DMS79 (cell line): ENCODE data around the gene NALCN.
"Not testable (repeated sequence)": the region's sequence is repeated elsewhere in the genome, so short reads cannot be mapped to it uniquely, and the experiment has no call there.

Experiments
- DNase-seq: peaks from one replicate; lab custom pipeline; 2025; lab: John Stamatoyannopoulos, UW

Gene NALCN

DNA sequence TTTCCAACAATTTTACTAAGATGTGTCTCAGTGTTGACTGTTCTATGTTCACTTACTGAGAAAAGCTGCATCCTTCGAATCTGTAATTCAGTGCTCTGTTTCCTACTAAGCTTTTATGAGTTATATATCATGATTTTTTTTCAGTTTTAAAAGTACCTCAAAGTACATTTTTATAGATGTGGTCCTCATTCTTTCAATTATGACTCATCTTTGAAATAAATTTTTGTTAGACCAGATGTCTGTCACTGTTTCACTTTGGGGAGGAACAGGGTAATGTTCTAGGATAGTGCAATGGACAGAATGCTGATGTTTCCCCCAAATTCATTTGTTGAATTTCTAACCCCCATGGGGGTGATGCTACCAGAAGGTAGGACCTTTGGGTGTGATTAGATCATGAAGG is 74.8 kb downstream of the NALCN start:
- DNase-seq, result no peak

DNA sequence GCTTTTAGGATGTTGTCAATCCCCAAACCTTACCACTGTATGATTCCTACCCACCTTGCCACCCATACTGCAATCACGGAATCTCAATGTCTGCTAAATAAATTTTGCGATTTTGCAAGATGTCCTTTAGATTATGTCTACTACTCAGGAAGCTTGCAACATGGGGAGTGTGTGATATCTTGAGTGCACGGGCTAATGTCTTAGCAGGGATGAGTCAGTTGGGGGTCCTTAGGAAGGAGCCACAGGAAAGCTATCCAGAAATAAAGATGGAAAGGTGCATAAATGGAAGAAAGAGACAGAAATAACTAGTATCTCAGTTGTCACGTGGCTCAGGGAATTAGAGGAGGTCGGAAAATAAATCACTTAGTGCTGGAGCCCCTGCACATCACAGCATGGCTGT is 77.1 kb downstream of the NALCN start:
- no peak for DNase-seq

DNA sequence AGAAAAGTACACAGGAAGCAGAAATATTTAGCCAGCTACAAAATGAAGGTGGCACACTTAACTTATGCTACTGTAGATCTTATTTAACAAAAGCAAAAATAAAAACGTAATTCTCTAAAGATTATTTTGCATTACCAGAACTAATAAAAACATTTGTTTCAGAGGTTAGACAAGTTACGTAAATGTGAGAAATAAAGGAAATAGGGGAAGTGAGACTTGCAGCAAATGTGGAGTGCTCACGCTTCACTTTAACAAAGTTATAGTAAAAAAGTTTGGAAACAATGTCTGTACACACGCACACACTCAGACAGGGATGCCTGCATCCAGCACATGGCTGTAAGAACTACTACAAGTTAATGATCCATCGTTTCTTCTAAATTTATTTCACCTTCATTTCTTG is 83.7 kb downstream of the NALCN start:
- no peak for DNase-seq

DNA sequence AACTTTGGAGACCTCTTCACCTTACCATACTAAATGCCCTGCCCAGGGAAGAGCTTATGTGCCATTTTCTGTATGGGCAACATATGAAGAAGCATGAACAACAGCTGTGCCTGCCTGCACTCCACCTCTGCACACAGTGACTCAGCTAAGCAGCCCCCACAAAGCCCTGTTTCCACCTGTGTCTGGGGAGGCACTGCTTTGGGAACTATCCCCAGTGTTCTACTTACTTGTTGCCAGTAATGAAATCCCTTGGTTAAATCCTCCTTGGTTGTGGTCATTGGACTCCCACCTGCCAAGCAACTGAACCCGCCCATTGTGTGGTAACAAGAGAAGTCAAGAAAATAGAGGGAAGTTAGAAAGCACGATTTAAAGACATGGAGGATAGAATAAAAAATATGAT is 84.6 kb downstream of the NALCN start:
- no peak for DNase-seq

DNA sequence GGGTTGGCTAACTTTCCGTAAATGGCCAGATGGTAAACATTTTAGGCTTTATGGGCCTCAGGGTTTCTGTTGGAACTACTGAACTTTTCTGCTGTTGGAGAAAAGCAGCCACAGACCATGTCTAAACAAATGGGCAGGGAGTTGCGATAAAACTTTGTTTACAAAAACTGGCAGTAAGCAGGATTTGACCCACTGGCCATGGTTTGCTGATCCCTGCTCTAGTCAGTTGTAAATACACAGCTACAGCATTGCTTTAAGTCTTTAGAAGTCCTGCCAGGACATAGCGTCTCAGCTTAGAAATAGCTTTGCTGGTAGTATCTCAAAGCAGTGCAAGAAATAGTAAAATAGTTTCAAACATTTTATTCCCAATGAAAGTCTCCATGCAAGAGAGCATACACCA is 88.4 kb downstream of the NALCN start:
- no peak for DNase-seq

DNA sequence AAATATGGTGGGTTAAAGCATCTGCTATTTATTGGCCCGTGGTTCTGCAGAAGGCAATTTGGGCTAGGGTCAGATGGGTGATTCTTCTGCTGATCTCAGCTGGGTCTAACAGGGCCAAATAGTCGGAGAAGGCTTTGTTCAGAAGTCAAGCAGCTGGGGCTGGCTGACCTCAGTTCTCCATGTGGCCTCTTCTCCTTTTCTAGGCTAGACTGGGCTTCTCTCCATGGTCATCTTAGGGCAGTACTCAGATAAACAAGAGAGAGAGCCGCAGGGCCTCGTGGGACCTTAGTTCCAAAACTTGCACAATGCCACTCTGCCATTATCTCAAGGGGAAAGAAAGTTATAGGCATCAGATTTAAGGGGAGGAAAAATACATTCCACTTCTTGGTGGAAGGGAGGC is 89.6 kb downstream of the NALCN start:
- no peak for DNase-seq

DNA sequence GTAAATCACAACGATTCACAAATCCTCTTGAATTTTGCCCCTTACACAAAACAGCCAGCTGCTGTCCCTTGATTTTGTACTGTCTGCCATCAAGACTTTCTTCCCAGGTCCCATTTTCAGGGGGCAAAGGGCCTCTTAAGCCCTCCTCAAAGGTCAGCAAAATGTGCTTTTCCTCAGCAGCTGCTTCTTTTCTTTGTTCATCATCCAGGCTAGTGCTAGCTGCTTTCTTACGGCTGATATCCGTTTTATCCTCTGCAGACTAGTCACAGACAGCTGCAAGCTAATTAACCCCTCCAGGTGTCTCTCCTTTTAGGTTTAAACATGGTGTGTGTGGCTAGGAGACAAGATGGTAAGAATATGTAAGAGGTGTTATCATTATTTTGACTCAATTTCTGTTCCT is 90.9 kb downstream of the NALCN start:
- no peak for DNase-seq

DNA sequence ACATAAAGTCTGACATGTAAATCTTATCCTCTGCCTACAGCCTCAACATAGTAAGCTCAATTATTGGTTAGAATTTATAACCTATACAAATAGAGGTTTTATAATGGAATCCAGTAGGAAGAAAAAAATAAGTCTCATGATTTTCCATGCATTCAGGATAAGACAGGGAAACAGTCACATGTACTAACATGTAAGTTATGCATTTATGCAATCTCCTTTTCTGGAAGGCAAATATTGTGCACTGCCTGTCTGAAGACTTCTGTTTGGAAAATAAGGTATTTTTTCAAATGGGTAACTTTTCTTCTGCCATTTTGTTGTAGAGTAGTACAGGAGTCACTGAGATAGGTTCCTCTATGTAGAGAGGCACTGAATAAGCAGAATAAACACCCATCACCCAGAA is 92.7 kb downstream of the NALCN start:
- DNase-seq, result no peak

DNA sequence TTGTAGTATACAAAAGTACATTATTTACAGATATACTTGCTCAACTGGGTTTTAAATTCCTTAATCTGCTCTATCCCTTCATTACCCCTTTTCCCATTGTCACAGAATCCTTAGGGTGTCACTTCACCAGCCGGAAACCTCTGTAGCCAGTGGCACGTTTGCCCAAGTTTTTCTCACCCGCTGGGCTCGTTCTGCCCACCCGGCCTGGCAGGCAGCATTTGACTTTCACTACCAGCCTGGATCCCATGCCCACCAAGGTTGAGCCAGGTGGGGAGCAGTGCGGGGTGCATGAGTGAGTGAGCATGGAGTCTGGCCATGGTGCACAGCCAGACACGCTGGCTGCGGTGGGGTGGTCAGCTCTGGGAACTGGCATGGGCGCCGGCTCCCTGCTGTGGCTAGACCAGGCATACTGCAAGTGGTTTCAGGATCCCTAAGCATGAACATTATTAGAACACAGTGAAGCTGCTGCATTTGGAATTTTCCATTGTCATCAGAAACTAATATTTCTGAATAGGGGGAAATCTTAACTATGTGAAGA is 98.3 kb downstream of the NALCN start:
- DNase-seq, result no peak

DNA sequence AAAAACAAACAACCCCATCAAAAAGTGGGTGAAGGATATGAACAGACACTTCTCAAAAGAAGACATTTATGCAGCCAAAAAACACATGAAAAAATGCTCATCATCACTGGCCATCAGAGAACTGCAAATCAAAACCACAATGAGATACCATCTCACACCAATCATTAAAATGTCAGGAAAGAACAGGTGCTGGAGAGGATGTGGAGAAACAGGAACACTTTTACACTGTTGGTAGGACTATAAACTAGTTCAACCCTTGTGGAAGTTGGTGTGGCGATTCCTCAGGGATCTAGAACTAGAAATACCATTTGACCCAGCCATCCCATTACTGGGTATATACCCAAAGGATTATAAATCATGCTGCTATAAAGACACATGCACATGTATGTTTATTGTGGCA is 102.8 kb downstream of the NALCN start:
- not testable (repeated sequence) for DNase-seq

DNA sequence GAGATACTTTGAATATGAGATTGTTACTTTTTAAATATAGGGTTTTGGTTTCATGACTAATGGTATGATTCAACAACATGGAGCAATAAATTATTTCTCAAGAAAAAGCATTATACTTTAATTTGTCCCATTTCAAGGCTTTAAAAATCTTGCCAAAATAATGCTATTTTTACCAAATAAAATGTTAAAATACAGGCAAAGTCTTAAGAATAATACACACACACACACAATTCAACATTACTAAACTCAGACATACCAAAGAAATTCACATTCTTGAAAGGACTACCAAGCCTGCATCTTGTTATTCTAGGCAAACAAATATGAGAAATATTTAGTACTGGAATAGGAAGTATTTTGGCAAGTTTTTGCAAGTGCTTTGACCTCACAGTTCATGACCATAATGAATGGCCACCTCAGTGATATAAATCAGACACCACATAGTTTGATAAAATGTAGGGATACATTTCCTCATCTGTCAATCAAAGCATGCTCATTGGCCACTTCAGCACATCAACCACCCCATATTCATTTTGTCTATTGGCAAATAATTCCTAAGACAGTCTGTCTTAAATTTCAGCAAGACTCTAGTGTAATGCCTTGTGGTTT is 107.2 kb downstream of the NALCN start:
- DNase-seq, result no peak

DNA sequence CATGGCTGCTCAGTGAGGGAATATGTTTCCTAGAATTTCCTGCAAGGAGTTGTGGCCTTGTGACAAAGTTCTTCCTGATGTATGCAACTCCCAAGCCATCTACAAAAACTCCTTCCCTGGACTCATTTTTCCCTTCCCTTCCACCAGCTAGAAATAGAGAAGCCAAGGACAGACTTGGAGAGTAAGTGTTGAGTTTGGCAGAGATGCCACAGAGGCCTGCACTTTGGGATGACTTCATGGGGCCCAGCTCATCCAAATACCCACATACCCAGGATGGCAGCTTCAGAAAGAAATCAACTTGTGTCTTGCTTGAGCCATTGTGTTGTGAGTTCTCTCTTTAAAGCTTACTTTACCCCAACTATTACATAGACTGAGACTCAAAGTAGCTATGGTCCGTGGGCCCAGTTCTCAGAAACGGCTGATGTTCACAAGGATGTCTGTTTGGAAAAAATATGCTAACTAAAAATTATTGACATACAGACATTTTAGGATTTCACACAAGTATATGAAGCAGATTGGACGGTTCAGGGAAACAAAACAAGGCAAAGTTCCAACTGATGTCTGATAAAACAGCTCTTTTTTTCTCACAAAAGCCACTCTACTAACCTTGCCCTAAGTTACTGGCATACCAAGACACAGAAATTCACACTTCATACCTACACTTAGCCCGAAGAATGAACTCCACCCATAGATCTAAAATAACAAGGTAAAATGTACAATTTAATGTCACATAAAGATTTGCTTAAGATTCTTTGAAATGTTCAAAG is 107.9 kb downstream of the NALCN start:
- no peak for DNase-seq

DNA sequence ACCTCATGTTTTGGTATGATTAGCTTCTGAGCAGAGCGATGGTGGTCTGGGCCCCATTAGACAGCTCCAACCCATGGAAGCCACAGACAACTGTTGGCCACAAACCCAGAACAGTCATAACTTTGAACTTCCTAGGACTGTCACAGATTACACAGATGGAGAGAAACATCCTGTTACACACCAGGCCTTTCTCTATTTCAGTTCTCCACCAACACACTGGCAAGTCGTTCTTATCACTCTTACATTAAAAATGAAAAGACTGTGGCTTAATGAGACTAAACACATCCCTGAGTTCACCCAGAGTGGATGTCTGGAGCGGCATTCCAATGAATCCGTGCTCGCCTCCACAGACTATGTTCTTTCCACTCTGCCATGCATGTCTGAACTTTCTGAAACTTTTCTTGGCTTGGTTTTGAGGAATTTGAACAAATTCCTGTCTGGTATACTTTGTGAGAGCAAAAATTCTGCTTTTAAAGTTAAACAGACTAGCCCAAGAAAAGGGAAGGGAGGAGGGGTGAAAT is 109.1 kb downstream of the NALCN start:
- DNase-seq, result no peak

DNA sequence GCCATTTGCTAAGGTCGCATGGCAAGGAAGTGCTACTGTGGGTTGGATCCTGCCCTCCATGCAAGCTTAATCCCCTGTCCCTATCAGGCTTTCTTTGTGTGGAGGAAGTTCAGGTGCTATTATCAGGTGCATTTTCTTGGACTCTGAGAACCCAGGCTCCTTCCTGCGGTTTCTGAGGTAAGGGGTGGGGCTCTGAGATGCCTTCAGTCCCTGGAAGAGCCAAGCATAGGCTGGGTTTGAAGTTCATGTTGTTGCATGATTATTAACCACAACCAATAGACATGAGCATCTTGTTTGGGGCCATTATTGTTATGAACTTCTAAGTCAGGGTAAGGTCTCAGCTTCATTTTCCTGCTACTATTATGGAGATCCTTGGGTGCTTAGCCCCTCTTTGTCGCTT is 109.5 kb downstream of the NALCN start:
- DNase-seq, result no peak

DNA sequence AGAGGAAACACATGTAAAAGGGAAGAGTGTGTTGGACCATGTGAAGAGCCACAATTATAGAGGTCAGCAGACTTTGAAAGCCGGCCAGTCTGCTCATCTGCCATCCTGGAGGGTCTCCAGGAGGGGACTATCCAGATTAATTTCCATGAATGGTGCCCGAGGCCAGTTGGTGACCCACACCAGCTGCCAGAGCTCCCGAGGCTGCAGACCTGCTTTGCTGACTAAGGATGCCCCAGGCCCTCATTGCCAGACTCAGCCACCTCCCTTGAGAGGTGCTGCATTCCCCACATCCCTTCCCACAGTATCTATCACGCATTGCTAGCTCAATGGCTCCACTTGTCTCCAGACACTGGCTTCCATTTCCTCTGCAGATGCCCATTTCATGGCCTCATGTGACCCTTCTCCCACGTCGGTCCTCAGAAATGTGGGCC is 110.3 kb downstream of the NALCN start:
- no peak for DNase-seq

DNA sequence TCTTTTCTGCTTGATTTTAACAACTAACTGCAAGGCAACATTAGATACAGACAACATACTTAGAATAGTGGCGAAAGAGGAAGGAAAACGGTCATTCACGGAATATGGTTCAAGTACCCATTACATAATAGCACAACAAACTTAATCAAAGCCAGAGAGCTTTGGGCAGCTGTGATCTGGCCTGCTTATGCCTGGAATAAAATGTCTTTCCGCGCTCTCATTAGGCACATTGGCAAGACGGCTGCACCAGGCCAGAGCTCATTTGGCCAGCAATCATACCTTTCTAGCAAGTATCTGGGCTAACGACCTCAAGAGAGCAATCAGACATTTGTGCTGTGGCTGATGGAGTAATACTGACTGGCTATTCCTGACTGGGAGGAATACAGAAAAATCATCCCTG is 112.8 kb downstream of the NALCN start:
- DNase-seq, result no peak

DNA sequence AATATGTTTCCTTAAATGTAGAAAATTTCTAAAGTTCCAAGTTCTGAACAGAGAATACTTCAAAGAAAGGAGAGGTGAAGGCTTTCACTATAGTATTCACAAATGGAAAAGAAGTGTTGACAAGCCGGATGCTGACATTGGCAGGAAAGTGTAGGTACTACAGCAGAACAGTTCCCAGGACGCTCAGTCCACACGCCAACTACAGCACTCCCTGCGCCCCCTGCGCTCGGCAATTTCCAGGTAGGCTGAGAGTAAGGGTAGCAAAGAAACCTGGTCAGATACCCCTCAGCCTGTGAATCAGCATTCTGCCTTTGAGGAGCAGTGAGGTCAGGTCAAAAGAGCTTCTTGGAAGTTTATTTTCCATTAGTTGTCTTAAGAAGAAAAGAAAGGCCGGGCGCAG is 115.3 kb downstream of the NALCN start:
- DNase-seq, result no peak

DNA sequence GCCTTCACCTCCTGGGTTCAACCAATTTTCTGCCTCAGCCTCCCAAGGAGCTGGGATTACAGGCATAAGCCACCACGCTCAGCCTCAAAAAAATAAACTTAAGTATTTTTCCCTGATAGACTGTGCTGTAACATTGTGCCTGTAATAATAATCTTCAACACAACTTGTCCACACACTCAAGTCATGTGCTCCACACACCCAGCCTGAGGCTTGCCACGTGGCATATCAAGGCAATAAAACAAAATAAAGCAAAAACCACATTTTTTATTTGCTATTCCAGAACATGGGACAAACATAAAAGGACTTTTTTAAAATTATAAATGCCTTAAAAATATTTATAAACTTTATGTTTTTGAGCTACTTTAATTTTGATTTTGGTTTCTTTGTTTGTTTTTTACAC is 115.8 kb downstream of the NALCN start:
- no peak for DNase-seq

DNA sequence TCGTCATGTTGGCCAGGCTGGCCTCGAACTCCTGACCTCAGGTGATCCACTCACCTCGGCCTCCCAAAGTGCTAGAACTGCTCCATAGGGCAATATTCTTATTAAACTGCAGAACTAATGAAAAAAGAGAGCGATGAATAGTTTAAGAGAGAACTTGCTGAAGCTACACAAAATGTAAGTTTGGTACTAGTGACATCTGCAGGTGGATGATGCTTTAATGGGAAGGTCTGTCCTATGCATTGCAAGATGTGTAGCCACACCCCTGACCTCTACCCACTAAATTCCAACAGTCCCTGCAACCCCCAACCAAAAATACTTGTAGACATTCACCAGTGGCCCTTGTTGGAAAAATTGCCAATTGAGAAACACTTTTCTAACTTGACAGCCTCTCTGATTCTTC is 117.8 kb downstream of the NALCN start:
- no peak for DNase-seq

DNA sequence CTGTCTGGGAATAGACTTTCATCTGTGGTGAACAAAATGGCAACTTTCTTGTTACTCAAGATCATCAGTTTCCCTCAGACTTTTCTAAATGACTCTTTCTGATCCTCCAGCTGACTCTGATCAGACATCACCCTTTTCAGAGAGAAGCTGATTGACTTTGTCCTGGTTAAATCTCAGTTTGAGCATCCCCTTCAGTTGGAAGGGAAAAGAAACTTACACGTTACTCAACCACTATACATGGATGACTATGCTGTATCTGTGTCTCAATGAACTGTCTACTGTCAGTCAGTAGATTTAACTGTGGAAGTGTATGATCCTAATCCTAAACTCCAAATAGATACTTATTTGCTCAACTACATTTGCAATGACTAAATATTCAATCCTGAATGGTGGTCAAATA is 118.5 kb downstream of the NALCN start:
- no peak for DNase-seq

DNA sequence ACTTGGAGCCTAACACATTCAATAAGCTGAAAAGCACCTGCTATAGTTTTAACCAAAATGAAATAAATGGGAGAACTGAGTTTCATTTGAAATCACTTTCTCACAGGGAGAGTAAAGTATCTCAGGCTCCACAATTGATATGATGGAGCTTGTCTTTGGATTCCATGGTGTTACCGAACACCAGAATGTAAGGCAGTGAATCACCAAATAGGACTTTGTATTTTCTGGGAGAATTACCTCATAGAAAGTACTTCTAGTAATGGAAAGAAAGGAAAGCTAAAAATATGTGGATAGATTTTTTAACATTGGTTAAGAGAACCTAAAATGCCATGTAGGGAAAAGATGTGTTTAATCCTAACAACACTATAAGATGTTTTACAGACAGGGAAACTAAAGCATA is 123.6 kb downstream of the NALCN start:
- DNase-seq, result no peak

DNA sequence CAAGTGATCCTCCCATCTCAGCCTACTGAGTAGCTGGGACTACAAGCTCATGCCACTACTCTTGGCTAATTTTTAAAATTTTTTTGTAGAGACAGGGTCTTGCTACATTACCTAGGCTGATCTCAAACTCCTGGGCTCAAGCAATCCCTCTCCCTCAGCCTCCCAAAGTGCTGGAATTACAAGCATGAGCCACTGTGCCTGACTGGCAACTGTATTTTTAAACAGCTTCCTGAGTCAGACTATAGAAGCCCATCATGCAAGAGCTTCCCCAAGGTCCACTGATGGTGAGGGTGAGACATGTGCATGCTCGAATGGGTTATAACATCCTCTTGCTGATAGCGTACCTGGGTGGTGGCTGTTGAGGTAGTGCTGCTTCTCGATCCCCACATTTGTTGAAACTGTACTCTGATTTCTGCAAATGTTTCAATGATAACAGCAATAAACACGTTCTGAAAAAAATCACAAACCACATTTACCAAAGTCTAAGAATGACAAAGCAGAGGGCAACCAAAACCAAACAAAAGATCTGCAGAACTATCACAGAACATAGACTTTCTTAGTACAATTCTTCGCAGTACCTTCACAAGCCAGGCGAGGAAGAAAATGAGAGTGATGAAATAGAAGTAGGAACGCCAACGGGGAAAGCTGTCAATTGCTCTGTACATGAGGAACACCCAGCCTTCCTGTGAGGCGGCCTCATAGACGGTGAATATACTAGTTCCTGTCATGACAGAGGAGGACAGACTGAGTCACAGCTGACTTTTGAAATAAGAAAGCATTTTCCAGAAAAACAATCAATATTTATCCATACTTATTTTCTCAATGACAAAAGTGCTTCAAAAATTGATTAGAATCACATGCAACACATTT is 124.4 kb downstream of the NALCN start:
- no peak for DNase-seq

DNA sequence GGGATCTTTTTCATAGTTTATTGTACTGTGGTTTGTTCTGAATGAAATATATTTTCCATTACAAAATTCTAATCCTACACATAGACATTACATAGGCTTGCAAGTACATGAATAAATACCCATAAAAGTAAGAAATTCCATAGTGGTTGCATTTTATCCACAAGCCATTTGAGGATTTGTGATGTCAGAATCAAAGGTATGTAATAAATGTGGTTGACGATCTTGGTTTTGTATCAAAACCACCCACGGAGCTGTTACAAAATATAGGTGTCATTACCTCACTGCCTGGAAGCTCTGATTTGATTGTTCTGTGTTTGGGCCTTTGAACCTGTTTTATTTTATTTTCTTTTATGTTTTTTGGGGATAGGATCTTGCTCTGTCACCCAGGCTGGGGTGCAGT is 125.1 kb downstream of the NALCN start:
- DNase-seq, result no peak
